Pancreas (tissue), 10 donors: ENCODE measurements around the gene CAVIN2. TPM values are rescaled to one million over a fixed set of nuclear protein-coding genes. Genes with fewer than 3 reads are reported as not detected.
A peak's percentile ranks its signal among the peaks of the same experiment; 100 is the strongest.

Source experiments
- ATAC-seq, 4 donors: fragments of 200-7000 bp; cut with Tn5 transposase; one replicate each; pipeline versions ENCODE4 v1.8.0 to v1.9.1; 2020; ENCODE audit warnings: mild to moderate bottlenecking in 4 of 4, moderate library complexity in 4 of 4
- DNase-seq, 6 donors: peaks; one replicate each; pipeline ENCODE4 v3.0.0-alpha.2; 2020
- FAIRE-seq: peaks from 2 replicates; lab custom pipeline; 2012; peaks lifted over from hg19 to GRCh38; lab: Jason Lieb, UNC
- H3K27ac ChIP-seq, 4 donors: fragments of 200-600 bp; sonication (generic); 1 replicate in 3 of 4; 2 replicates in 1 of 4; pipeline versions ENCODE4 v1.5.0 to v1.8.0; 2020
- H3K27me3 ChIP-seq, 4 donors: fragments of 200-600 bp; one replicate each; pipeline ENCODE4 v1.8.0; 2021
- H3K36me3 ChIP-seq, 3 donors: fragments of 200-600 bp; sonication (generic) in 1 of 3; one replicate each; pipeline versions ENCODE4 v1.5.0 to v1.8.0; 2020 to 2021
- H3K4me1 ChIP-seq, 3 donors: fragments of 200-600 bp; one replicate each; pipeline ENCODE4 v1.8.0; 2021
- H3K4me3 ChIP-seq, 4 donors: fragments of 200-600 bp; sonication (generic) in 2 of 4; one replicate each; pipeline versions ENCODE4 v1.5.0 to v1.8.0; 2020 to 2021
- H3K9me3 ChIP-seq, 4 donors: fragments of 200-600 bp; one replicate each; pipeline ENCODE4 v1.8.0; 2021
- WGBS, 2 donors: extraction: QIAGEN DNeasy Blood & Tissue Kit; methylation state at CpG; one replicate each; pipeline ENCODE4 v1.1.7; 2013; 5-methylcytosine and 5-hydroxymethylcytosine counted together
- intact Hi-C, 3 donors: fragments of 100-400 bp; cut with DNase I; formaldehyde crosslinking; loops; one replicate each; pipeline versions ENCODE4 v1.11.1 to v1.14.2; 2022
- polyA plus RNA-seq, 2 donors: library from polyadenylated mRNA; stranded (reverse); fragments of 200-250 nt; gene quantifications; one replicate each; pipeline ENCODE4 v1.2.3, GENCODE V29; 2013
- total RNA-seq, 6 donors: library from RNA; stranded (reverse); fragmentation: NEBNext Ultra II Directional in 4 of 6; extraction: Animal tissue kit (Norgen Biotek cat#: 25700) in 4 of 6; gene quantifications; one replicate each; pipeline versions ENCODE4 v1.2.1 to v1.2.4, GENCODE V29; 2021 to 2023
- TF ChIP-seq, protein P1 (sequence below), 4 donors: fragments of 200-600 bp; sonication (generic) in 3 of 4; IDR thresholded peaks; one replicate each; pipeline versions ENCODE4 v1.5.0 to v1.8.0; 2021; ENCODE audit warnings: antibody characterized with exemption in 4 of 4
- donor health status: healthy with polysubstance abuse.
- donor health status: DM: no; HTN: no; CAD: no; lungs with moderate emphysema.
- donor health status: DM: no; HTN: no; CAD: no.
- donor health status: control.
- donor health status: control.
- donor health status: Bipolar disorder and iron deficiency.
- donor health status: DM: yes; HTN: yes; CAD: no.
- donor health status: DM: no; HTN: no; CAD: no.
- donor health status: DM: no; HTN: no; CAD: no.
- donor health status: DM: yes; HTN: yes; CAD: no.

The CAVIN2 gene
- total RNA-seq, result 1 to 10 TPM; 1.3 to 5.6 (median 4.6) TPM
- 1 to 10 TPM; 4.2 to 7.0 TPM for polyA plus RNA-seq

GRCh38 chr2:191846515-191847476, at the start of gene CAVIN2:
CAVIN2 (minus strand) TSS chr2:191847088; CDS start chr2:191846925, 163 bp downstream.
- Histone ChIP-seq H3K9me3 (no peaks in the 10 kb centered on the region), H3K27ac (peak within 1 kb of the TSS in 2 of 4 donors; percentile 46 to 57), H3K36me3 (no peaks in the 10 kb centered on the region), H3K4me3 (peak within 1 kb of the TSS in 2 of 4 donors; percentile 19 to 30), H3K27me3 (no peaks in the 10 kb centered on the region), H3K4me1 (peaks cover 0 to 3% (median 0%) of the 10 kb centered on the region in 3 donors)
- intact Hi-C loops, result no loop called here
- no peak for FAIRE-seq
- TF ChIP-seq, protein P1, sequence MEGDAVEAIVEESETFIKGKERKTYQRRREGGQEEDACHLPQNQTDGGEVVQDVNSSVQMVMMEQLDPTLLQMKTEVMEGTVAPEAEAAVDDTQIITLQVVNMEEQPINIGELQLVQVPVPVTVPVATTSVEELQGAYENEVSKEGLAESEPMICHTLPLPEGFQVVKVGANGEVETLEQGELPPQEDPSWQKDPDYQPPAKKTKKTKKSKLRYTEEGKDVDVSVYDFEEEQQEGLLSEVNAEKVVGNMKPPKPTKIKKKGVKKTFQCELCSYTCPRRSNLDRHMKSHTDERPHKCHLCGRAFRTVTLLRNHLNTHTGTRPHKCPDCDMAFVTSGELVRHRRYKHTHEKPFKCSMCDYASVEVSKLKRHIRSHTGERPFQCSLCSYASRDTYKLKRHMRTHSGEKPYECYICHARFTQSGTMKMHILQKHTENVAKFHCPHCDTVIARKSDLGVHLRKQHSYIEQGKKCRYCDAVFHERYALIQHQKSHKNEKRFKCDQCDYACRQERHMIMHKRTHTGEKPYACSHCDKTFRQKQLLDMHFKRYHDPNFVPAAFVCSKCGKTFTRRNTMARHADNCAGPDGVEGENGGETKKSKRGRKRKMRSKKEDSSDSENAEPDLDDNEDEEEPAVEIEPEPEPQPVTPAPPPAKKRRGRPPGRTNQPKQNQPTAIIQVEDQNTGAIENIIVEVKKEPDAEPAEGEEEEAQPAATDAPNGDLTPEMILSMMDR (IDR thresholded peaks at IDR 0.05), result no peak
- peak; percentile 51 to 85 (median 80) for ATAC-seq
- 35 to 44% methylated on average over 31 of the region's 31 CpGs for WGBS, 2 donors
- DNase-seq, result peak in 2 of 6 donors; percentile 44 to 53

- DNase-seq (no peak), ATAC-seq (no peak), FAIRE-seq (no peak)
- Histone ChIP-seq H3K4me1 (no peaks in the 10 kb centered on the region), H3K36me3 (no peaks in the 10 kb centered on the region), H3K4me3 (no peak overlapping the region), H3K27me3 (no peaks in the 10 kb centered on the region), H3K9me3 (no peaks in the 10 kb centered on the region), H3K27ac (no peak overlapping the region)
- TF ChIP-seq, protein P1 (IDR thresholded peaks at IDR 0.05), result no peak
- 54 to 69% methylated on average over 2 of the region's 2 CpGs for WGBS, 2 donors
- intact Hi-C loops, result no loop called here
Measured at GRCh38 chr2:191895743-191896142, 48.9 kb upstream of the CAVIN2 start.

DNA sequence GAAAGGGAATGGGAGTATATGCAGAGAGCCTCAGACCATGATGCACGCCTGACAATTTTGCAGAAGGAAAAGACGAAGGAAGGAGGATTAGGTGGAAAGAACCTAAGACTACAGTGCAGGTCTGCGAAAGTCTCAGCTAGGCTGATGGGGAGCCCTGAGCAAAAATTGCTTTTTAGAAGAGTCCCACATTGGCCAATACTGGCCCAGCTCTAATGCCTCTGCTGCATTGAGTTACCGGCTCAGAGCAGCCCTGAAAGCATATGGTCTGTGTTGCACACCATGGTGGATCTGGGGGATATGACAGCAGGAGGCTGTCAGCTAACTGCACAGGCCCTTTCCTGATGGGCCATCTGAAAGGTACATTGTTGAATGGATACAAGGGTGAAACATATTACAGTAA, 48.3 kb upstream of the CAVIN2 start:
- Histone ChIP-seq H3K27ac (no peak overlapping the region), H3K4me1 (no peaks in the 10 kb centered on the region), H3K36me3 (no peaks in the 10 kb centered on the region), H3K9me3 (no peaks in the 10 kb centered on the region), H3K27me3 (no peaks in the 10 kb centered on the region), H3K4me3 (no peak overlapping the region)
- intact Hi-C loops, result no loop called here
- 89 to 91% methylated on average over 4 of the region's 4 CpGs for WGBS, 2 donors
- ATAC-seq, result no peak
- FAIRE-seq, result no peak
- no peak for DNase-seq
- TF ChIP-seq, protein P1 (IDR thresholded peaks at IDR 0.05), result no peak

DNA sequence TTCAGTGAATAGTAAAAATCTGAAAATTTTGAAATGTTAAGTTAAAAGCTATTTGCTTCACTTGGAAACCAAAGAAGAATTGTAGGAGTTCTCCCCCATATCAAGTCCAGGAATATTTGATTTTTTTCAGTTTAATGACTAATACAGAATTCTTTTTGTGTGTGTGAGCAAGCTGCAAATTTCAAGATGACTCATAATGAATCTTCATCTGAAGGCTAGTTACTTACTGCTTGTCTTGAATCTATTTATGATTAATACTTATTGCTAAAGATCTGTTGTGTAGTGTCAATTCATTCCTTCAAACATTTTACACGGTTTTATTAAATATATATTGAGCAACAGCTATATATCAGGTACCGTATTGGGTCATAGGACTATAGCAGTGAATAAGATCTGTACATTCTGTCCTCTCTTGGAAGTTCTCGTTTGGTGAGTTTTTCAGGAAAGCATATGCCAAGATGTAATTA, 47.8 kb upstream of the CAVIN2 start:
- ATAC-seq (peak in 1 of 4 donors; percentile 49), FAIRE-seq (no peak), DNase-seq (no peak)
- Histone ChIP-seq H3K4me3 (no peak overlapping the region), H3K36me3 (no peaks in the 10 kb centered on the region), H3K27me3 (no peaks in the 10 kb centered on the region), H3K27ac (no peak overlapping the region), H3K9me3 (no peaks in the 10 kb centered on the region), H3K4me1 (no peaks in the 10 kb centered on the region)
- TF ChIP-seq, protein P1 (IDR thresholded peaks at IDR 0.05), result no peak
- intact Hi-C loops, result no loop called here
- WGBS, 2 donors, result 49 to 51% methylated on average over 3 of the region's 3 CpGs
